ENCODE results near the gene TRIM26.
"Not testable (repeated sequence)": the region's sequence is repeated elsewhere in the genome, so short reads cannot be mapped to it uniquely, and the experiment has no call there.

TRIM26 gene, protein sequence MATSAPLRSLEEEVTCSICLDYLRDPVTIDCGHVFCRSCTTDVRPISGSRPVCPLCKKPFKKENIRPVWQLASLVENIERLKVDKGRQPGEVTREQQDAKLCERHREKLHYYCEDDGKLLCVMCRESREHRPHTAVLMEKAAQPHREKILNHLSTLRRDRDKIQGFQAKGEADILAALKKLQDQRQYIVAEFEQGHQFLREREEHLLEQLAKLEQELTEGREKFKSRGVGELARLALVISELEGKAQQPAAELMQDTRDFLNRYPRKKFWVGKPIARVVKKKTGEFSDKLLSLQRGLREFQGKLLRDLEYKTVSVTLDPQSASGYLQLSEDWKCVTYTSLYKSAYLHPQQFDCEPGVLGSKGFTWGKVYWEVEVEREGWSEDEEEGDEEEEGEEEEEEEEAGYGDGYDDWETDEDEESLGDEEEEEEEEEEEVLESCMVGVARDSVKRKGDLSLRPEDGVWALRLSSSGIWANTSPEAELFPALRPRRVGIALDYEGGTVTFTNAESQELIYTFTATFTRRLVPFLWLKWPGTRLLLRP

GRCh38 chr6:30212865-30213666 lies at the start of gene TRIM26:
Gene TRIM26 (minus strand): TSS chr6:30213406. CDS start chr6:30199103, 14,303 bp downstream.
- peak; percentile 96 for DNase-seq (ENCODE audit: low read depth)

DNA sequence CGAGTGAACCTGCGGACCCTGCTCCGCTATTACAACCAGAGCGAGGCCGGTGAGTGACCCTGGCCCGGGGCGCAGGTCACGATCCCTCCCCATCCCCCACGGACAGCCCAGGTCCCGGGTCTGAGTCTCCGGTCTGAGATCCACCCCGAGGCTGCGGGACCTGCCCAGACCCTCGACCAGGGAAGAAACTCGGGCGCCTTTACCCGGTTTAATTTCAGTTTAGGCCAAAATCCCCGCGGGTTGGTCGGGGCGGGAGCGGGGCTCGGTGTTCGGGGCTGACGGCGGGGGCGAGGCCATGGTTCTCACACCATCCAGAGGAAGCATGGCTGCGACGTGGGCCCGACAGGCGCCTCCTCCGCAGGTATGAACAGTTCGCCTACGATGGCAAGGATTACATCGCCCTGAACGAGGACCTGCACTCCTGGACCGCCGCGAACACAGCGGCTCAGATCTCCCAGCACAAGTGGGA lies 46.9 kb upstream of the TRIM26 start:
- no peak for DNase-seq (ENCODE audit: low read depth)

- peak; percentile 78 for DNase-seq (ENCODE audit: low read depth)
These were observed 46.2 kb upstream of the TRIM26 start for GRCh38 chr6:30259140-30260035.

DNA sequence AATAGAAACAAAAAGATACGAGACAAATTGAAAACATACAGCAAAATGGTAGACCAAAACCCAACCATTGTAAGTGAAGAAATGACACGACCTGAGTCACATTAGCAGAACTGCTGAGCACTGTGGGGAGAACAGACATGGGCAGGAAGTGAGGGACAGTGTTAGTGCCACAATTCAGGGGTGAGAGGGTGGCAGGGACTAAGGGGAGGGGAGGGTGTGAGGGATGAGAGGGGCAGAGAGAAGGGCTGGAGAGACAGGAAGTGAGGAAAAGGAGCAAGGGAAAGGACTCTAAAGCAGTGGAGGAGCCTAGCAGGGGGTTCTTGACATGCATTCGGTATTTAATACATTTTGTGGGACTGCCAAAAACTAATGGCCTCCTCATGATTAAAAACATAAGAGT lies 45.0 kb upstream of the TRIM26 start:
- no peak for DNase-seq (ENCODE audit: low read depth)

- DNase-seq (ENCODE audit: low read depth), result not testable (repeated sequence)
These were observed 39.2 kb upstream of the TRIM26 start for GRCh38 chr6:30252417-30252816.

GRCh38 chr6:30244560-30244959 lies 31.4 kb upstream of the TRIM26 start:
- no peak for DNase-seq (ENCODE audit: low read depth)

GRCh38 chr6:30238178-30238795 lies 25.1 kb upstream of the TRIM26 start:
- DNase-seq (ENCODE audit: low read depth), result peak; percentile 19

DNA sequence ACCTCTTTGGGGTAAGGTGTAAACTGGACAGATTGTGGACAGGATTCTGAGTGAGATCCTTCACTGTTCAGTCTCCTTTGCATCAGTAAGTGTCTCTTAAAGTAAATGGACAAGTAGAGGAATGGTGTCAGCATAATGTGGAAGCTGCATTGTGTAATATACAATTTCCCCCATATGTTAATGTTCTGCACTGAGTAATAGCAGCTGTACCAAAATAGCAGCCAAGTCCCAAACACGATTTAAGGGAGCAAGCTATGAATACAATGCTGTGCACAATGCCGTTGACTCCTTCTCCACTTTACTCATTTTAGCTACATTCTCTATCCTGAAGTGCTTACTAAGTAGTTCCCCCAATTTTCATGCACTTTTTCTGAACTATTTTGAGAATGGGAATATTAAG lies 21.1 kb upstream of the TRIM26 start:
- DNase-seq (ENCODE audit: low read depth), result peak; percentile 19

DNA sequence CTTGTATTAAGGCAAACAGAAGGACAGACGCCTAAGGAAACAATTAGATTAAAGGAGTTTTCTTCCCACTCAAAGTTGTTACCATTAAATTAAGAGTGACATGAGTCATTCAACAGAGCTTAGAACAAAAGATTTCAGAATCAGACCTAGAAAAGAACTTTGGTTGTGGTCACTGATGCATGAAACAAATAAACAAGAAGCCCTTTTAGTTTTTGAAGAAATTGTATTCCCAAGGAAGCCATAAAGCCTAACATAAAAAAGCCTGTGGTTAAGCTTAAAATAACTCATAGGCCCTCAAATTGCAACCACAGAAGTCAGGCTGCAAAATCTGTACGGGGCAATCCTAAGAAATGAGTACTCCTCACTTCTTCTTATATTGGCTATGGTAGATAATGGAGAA lies 17.9 kb upstream of the TRIM26 start:
- no peak for DNase-seq (ENCODE audit: low read depth)

DNA sequence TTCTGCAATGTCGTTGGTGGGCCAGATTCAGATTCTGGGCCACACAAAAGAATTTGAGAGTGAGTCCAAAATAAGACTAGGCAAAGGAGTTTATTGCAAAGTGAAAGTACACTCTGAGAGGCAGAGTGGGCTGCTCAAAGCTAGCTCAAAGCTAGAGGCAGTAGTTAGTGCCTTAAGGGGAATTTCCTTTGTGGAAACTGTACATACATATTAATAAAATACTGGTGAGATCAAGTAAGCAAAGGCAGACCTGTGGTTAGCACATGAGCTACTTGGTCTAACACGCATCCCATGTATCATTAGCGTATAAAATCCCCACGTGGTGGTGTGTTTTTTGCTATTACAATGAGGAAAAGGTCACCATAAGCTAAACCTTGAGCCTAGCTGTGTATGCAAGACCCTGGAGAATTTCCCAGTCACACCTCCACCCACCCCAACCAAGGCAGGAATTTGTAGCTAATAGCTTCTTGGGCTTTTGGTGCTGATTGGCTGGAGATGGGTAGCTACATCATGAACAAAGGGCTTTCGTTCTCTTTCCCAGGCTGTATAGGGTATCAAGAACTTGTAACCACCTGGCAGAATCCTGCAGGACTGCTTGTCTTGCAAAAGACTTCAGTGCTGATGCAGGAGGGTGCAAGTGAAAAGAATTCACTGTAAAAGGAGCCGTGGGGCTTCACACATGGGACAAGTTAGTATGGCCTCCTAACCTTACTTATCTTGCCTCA lies 14.7 kb upstream of the TRIM26 start:
- DNase-seq (ENCODE audit: low read depth), result no peak

GRCh38 chr6:30227242-30227722 lies 14.1 kb upstream of the TRIM26 start:
- no peak for DNase-seq (ENCODE audit: low read depth)

- DNase-seq (ENCODE audit: low read depth), result no peak
These were observed 10.1 kb upstream of the TRIM26 start for GRCh38 chr6:30223339-30223738.

DNA sequence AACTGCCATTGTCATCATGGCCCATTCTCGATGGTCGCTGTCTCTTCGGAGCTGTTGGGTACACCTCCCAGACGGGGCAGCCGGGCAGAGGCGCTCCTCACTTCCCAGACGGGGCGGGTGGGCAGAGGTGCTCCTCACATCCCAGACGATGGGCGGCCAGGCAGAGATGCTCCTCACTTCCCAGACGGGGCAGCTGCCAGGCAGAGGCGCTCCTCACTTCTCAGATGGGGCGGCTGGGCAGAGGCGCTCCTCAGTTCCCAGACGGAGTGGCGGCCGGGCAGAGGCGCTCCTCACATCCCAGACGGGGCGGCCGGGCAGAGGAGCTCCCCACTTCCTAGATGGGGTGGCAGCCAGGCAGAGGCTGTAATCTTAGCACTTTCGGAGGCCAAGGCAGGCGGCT lies 8.8 kb upstream of the TRIM26 start:
- not testable (repeated sequence) for DNase-seq (ENCODE audit: low read depth)

DNA sequence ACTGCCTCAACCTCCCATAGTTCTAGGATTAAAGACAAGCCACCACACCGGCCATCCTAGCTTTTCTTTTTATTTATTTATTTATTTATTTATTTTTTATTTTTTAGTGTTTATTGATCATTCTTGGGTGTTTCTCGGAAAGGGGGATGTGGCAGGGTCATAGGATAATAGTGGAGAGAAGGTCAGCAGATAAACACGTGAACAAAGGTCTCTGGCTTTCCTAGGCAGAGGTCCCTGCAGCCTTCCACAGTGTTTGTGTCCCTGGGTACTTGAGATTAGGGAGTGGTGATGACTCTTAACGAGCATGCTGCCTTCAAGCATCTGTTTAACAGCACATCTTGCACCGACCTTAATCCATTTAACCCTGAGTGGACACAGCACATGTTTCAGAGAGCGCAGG lies 8.2 kb upstream of the TRIM26 start:
- not testable (repeated sequence) for DNase-seq (ENCODE audit: low read depth)

- peak; percentile 51 for DNase-seq (ENCODE audit: low read depth)
These were observed 6.0 kb upstream of the TRIM26 start for GRCh38 chr6:30219244-30219643.

DNA sequence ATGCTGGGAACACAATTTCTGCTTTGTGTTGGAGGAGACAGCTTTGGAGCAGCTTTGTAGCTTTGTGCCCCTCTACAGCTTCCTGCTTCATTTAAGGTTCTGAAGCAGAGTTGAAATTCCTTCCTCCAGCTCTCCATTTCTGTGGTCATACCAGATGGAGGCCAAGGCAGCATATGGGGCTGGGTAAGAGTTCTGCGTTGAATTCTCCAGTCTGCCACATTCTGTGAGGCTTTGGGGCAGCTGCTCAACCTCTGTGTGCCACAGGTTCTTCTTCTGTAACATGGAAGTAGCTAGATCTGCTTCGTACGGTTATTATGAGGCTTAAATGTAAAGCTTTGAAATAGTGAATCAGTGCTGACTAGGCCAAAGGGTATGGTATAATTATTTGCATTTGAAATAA lies 2.9 kb upstream of the TRIM26 start:
- no peak for DNase-seq (ENCODE audit: low read depth)

DNA sequence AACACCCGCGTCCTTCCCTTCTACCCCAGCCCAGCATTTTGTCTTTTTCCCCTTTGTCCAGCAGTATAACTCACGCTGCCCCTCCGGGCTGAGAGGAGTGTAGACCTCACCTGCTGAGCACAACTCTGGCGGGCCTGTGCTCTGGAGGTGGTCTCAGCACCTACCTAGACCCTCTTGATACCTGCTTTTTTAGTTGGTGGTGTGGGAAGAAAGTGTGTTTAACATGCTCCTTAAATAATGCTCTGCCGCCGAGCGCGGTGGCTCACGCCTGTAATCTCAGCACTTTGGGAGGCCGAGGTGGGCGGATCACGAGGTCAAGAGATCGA lies 1.4 kb upstream of the TRIM26 start:
- no peak for DNase-seq (ENCODE audit: low read depth)

- peak; percentile 77 for DNase-seq (ENCODE audit: low read depth)
These were observed 901 bp upstream of the TRIM26 start for GRCh38 chr6:30213957-30214656.

DNA sequence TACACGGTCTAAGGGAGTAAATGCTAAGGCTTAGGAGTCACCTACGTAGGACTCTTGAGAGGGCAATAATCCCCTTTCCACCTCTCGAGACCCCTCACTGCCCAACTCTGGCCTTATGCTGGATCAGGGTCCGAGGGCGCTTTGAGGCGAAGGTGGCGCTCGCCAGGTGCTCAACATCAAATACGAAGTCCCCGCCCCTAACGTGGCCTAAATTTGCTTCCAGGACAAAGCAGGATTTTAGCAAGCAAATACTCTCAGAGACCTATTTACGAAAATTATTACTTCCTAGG lies 406 bp upstream of the TRIM26 start:
- DNase-seq (ENCODE audit: low read depth), result no peak

DNA sequence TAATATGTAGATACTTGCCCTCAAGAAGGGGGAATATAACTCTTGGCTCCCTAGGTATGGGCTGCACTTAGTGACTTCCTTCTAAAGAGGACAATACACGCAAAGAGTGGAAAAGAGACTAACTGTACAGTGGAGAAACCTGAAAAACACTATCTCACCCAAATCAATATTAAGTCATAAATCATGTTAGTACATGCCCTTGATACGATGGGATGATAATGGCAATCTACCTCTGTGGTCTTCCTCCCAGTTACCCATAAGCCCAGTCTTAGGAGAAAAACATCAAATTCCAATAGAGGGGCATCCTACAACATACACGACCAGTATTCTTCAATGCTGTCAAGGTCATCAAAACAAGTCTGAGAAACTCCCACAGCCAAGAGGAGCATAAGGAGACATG lies 1.3 kb downstream of the TRIM26 start:
- DNase-seq (ENCODE audit: low read depth), result peak; percentile 13

Measured in iris pigment epithelial cell (primary cell).